HG02870 (cell line): Measurements from ENCODE around the gene CARS1.

Experiments used
- ATAC-seq: cut with Tn5 transposase; IDR thresholded peaks from one replicate; pipeline ENCODE4 v1.9.1; 2021; ENCODE audit warnings: mild to moderate bottlenecking, moderate library complexity; ENCODE audit not compliant: unreplicated experiment

CARS1 gene

GRCh38 chr11:3057069-3057963 is at the start of gene CARS1:
Gene CARS1 (minus strand): TSS chr11:3057423. CDS start chr11:3057367, 56 bp downstream.
- ATAC-seq = peak; percentile 97

- ATAC-seq = no peak
These were observed 48.8 kb upstream of the CARS1 start for GRCh38 chr11:3105791-3106735.

GRCh38 chr11:3104961-3105790 is 48.0 kb upstream of the CARS1 start:
- ATAC-seq = no peak

- ATAC-seq = no peak
These were observed 47.0 kb upstream of the CARS1 start for GRCh38 chr11:3104051-3104714.

- ATAC-seq = no peak
These were observed 45.9 kb upstream of the CARS1 start for GRCh38 chr11:3103076-3103475.

GRCh38 chr11:3102641-3102921 is 45.4 kb upstream of the CARS1 start:
- no peak for ATAC-seq

- ATAC-seq = no peak
These were observed 44.9 kb upstream of the CARS1 start for GRCh38 chr11:3101921-3102640.

GRCh38 chr11:3099178-3099577 is 42.0 kb upstream of the CARS1 start:
- no peak for ATAC-seq

- ATAC-seq = no peak
These were observed 39.8 kb upstream of the CARS1 start for GRCh38 chr11:3096909-3097530.

GRCh38 chr11:3095712-3096361 is 38.6 kb upstream of the CARS1 start:
- no peak for ATAC-seq

GRCh38 chr11:3094223-3094824 is 37.1 kb upstream of the CARS1 start:
- ATAC-seq = no peak

- ATAC-seq = no peak
These were observed 36.3 kb upstream of the CARS1 start for GRCh38 chr11:3093281-3094191.

- ATAC-seq = no peak
These were observed 35.4 kb upstream of the CARS1 start for GRCh38 chr11:3092603-3093141.

- ATAC-seq = peak; percentile 78
These were observed 34.8 kb upstream of the CARS1 start for GRCh38 chr11:3091846-3092602.

- no peak for ATAC-seq
These were observed 34.0 kb upstream of the CARS1 start for GRCh38 chr11:3091081-3091845.
